ENCODE data around the gene SYT14.
"Not testable (repeated sequence)": the region's sequence is repeated elsewhere in the genome, so short reads cannot be mapped to it uniquely, and the experiment has no call there.

GRCh38 chr1:209919637-209920036, 18.4 kb upstream of the SYT14 start:
- not testable (repeated sequence) for TF ChIP-seq CTCF (optimal IDR thresholded peaks at IDR 0.05 in 1 of 3, IDR thresholded peaks at IDR 0.05 in 1 of 3, conservative IDR thresholded peaks at IDR 0.05 in 1 of 3; ENCODE audit: extremely low read depth in 1 of 3, insufficient read depth in 2 of 3, low read length in 3 of 3); EZH2 (IDR thresholded peaks at IDR 0.05; ENCODE audit: low read length)
